ENCODE data around the gene ATP6V0C.

DNA sequence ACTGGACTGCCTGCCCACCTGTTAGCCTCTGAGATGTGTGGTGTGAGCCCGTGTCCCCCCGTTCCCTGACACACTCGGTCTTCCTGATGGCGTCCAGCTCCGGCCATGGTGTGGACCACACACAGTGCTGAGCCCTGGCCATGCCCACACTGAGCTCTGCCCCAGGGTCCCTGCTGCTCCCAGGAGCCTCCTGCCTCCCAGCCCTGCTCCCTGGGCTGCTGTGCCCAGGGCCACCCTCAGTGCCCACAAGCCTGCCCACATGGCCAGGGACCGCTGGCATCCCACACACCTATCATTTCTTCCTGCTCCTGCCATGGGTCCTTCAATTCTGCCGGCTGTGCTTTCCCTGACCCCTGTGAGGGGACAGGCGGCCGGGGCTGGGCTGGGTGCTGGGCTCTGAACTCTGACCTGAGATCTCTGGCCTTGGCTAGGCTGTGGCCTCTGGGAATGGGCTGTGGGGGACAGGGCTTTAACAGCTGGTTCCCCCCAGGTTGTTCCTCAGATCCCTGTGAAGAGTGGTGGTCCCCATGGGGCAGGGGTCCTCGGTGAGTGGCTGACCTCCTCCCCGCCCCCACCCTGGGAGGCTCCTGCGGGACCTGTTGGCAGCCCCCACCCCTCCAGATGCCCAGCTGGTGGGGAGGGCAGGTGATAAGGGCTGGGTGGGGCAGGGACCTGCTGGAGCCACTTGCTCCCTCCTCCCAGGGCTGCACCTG lies 13.5 kb downstream of the ATP6V0C start:
- TF ChIP-seq, protein P1, sequence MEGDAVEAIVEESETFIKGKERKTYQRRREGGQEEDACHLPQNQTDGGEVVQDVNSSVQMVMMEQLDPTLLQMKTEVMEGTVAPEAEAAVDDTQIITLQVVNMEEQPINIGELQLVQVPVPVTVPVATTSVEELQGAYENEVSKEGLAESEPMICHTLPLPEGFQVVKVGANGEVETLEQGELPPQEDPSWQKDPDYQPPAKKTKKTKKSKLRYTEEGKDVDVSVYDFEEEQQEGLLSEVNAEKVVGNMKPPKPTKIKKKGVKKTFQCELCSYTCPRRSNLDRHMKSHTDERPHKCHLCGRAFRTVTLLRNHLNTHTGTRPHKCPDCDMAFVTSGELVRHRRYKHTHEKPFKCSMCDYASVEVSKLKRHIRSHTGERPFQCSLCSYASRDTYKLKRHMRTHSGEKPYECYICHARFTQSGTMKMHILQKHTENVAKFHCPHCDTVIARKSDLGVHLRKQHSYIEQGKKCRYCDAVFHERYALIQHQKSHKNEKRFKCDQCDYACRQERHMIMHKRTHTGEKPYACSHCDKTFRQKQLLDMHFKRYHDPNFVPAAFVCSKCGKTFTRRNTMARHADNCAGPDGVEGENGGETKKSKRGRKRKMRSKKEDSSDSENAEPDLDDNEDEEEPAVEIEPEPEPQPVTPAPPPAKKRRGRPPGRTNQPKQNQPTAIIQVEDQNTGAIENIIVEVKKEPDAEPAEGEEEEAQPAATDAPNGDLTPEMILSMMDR (IDR thresholded peaks at IDR 0.05), result no peak
- TF ChIP-seq POLR2A (IDR thresholded peaks at IDR 0.05), result no peak
